Measurements from ENCODE around the gene ARHGAP24.

ARHGAP24 gene

GRCh38 chr4:85681921-85682320 lies 207.0 kb downstream of the ARHGAP24 start:
- no peak for TF ChIP-seq SIN3A (IDR thresholded peaks at IDR 0.05; ENCODE audit: borderline replicate concordance, insufficient read depth, low read length)
- no peak for TF ChIP-seq REST (IDR thresholded peaks at IDR 0.05; ENCODE audit: insufficient read depth in 1 of 2, low read depth in 2 of 2, low read length in 2 of 2)
- TF ChIP-seq POLR2AphosphoS5 (IDR thresholded peaks at IDR 0.05; ENCODE audit: low read depth, low read length): no peak
- no peak for TF ChIP-seq TAF1 (IDR thresholded peaks at IDR 0.05; ENCODE audit: borderline replicate concordance, insufficient read depth, low read length)
- TF ChIP-seq FOXP2 (optimal IDR thresholded peaks at IDR 0.05; ENCODE audit: borderline replicate concordance, extremely low read depth, extremely low read length, insufficient read depth): no peak

- TF ChIP-seq FOXP2 (optimal IDR thresholded peaks at IDR 0.05; ENCODE audit: borderline replicate concordance, extremely low read depth, extremely low read length, insufficient read depth) (no peak), POLR2AphosphoS5 (IDR thresholded peaks at IDR 0.05; ENCODE audit: low read depth, low read length) (no peak), TAF1 (IDR thresholded peaks at IDR 0.05; ENCODE audit: borderline replicate concordance, insufficient read depth, low read length) (no peak), SIN3A (IDR thresholded peaks at IDR 0.05; ENCODE audit: borderline replicate concordance, insufficient read depth, low read length) (no peak), REST (IDR thresholded peaks at IDR 0.05; ENCODE audit: insufficient read depth in 1 of 2, low read depth in 2 of 2, low read length in 2 of 2) (no peak)
These were observed 207.4 kb downstream of the ARHGAP24 start for GRCh38 chr4:85682391-85682790.

- TF ChIP-seq REST (IDR thresholded peaks at IDR 0.05; ENCODE audit: insufficient read depth in 1 of 2, low read depth in 2 of 2, low read length in 2 of 2): no peak
- TF ChIP-seq SIN3A (IDR thresholded peaks at IDR 0.05; ENCODE audit: borderline replicate concordance, insufficient read depth, low read length): no peak
- TF ChIP-seq TAF1 (IDR thresholded peaks at IDR 0.05; ENCODE audit: borderline replicate concordance, insufficient read depth, low read length): no peak
- no peak for TF ChIP-seq POLR2AphosphoS5 (IDR thresholded peaks at IDR 0.05; ENCODE audit: low read depth, low read length)
- TF ChIP-seq FOXP2 (optimal IDR thresholded peaks at IDR 0.05; ENCODE audit: borderline replicate concordance, extremely low read depth, extremely low read length, insufficient read depth): no peak
These were observed 209.7 kb downstream of the ARHGAP24 start for GRCh38 chr4:85684676-85685075.

- TF ChIP-seq REST (IDR thresholded peaks at IDR 0.05; ENCODE audit: insufficient read depth in 1 of 2, low read depth in 2 of 2, low read length in 2 of 2): no peak
- no peak for TF ChIP-seq TAF1 (IDR thresholded peaks at IDR 0.05; ENCODE audit: borderline replicate concordance, insufficient read depth, low read length)
- no peak for TF ChIP-seq SIN3A (IDR thresholded peaks at IDR 0.05; ENCODE audit: borderline replicate concordance, insufficient read depth, low read length)
- TF ChIP-seq FOXP2 (optimal IDR thresholded peaks at IDR 0.05; ENCODE audit: borderline replicate concordance, extremely low read depth, extremely low read length, insufficient read depth): no peak
- no peak for TF ChIP-seq POLR2AphosphoS5 (IDR thresholded peaks at IDR 0.05; ENCODE audit: low read depth, low read length)
These were observed 211.4 kb downstream of the ARHGAP24 start for GRCh38 chr4:85686398-85686797.
